CD4-positive, alpha-beta T cell treated with Interleukin-15 for 4 hours (primary cell): ENCODE measurements around the gene S100Z.
"Not testable (repeated sequence)": the region's sequence is repeated elsewhere in the genome, so short reads cannot be mapped to it uniquely, and the experiment has no call there.

Experiments
- DNase-seq: peaks from one replicate; pipeline ENCODE4 v3.0.0-alpha.2; 2020; ENCODE audit warnings: low spot score

S100Z gene

DNA sequence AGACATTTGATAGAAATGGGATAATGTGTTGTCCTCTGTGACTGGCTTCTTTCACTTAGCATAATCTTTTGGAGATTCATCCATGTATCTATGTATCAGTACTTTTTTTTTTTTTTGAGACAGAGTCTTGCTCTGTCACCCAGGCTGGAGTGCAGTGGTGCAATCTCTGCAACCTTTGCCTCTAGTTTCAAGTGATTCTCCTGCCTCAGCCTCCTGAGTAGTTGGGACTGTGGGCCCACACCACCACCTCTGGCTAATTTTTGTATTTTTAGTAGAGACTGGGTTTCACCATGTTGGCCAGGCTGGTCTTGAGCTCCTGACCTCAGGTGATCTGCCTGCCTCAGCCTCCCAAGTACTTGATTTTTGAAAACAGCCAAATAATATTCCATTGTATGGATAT lies 23.4 kb upstream of the S100Z start:
- not testable (repeated sequence) for DNase-seq

DNA sequence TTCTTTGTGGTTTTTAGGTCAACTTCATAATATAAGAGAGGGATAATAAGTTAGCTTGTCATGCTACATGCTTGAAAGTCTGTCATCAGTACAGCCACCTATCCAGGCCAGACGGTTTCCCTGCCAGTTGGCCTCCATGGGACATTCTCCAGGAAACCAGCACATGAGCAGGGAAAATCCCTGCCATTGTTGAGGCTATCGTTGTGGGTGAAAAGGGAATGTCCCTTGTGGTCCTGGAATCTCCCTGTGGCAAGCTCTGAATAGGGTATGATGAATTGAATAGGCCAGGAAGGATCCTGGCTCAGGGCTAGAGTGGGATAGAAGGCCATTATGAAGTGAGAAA lies 18.7 kb upstream of the S100Z start:
- no peak for DNase-seq

DNA sequence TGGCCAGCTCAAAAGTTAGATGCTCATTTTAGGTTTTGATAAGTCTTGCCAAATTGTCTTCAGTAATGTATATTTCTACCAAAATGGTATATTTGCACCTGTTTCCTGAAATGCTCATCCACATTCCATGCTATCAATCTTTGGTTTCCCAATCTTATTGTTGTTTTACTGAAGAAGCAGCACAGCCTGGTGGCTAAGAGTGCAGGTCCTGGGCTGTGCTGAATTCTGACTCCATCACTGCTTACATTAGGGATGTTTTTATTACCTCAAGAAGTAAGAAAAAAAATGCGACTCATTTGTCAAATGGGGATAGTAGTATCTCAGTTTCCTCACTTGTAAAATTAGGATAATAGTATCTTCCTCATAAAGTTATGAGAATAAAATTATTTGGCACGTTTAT lies 13.6 kb upstream of the S100Z start:
- no peak for DNase-seq

DNA sequence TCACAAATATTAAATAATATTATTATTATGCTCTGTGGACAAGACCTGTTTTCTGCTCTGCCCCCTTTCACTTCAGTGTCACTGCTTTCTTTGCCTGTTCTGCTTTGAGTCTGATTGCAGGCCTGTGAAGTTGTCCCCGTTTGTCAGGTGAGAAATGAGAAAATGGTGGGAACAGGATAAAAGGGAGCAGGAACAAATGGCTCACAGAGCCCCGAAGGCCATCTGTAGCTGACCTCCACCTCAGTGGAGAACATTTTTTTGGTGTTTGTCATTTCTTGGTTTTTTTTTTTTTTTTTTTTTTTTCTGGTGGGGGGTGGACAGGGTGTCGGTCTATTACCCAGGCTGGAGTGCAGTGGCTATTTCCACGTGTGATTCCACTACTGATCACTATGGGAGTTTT lies 13.2 kb upstream of the S100Z start:
- DNase-seq = no peak

DNA sequence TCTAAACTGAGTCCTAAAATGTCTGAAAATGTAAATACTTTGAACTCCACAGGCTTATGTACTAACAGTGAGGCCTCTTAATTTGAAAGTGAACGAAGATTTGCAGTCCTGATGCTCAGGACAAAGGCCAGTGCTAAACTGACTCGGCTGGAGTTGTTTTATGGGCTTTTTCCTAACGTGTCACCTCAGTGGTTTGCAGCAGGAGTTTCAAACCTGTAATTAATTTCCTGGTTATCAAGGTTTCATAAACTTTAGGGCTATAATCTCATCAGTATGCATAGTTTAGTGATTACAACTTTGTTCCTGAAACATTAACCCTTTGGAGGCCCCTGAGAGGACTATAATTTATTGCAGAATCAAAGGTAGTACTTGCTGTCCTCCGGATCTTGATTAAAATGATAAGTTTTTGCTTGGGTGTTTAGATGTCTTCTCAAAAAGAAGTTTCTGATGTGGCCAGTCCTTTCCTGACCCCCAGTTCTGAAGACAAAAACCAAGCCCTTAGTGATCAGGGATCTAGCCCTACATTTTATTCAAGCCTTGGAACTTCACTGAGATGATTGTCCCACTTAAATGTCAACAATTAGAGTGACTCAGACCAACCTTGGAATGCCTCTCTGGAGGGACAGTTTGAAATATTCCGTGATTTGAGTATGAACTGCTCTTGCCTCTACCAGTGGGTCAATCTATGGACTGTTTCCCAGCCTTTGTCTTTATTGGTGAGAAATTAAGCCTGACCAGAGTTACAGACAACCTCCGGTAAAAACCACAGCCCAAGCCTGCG lies 11.1 kb upstream of the S100Z start:
- no peak for DNase-seq

DNA sequence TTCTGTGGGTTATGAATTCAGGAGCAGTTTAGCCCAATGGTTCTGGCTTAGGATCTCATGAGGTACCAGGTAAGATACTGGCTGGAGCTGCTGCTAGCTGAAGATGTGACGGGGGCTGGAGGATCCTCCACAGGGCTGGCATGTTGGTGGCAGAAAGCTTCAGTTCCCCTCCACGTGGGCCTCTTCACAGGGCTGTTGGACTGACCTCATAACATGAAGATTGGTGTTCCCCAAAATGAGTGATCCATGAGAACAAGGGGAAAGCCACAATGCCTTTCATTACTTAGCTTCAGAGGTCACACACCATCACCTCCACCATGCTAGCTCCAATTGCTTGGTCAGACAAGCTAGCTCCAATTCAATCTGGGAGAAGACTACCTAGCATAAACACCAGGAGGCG lies 8.5 kb upstream of the S100Z start:
- no peak for DNase-seq

DNA sequence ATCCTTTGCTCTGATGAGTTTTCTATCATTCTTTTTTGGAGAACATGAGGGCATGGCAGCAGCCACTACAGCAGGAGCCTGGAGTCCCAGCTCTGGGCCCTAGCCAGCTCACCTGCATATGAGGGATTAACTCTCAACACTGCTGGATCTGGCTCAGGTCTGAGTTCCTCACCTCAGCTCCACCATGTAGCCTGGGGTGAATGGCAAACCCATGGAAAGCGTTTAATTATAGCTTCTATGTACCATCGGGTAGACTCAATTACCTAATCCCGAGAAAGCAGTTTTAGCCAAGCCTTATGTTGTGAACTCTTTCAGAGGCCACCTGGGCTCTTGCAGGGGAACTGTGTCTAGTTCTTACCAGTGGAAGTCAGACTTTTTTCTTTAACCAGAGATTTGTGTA lies 3.9 kb upstream of the S100Z start:
- DNase-seq = no peak

DNA sequence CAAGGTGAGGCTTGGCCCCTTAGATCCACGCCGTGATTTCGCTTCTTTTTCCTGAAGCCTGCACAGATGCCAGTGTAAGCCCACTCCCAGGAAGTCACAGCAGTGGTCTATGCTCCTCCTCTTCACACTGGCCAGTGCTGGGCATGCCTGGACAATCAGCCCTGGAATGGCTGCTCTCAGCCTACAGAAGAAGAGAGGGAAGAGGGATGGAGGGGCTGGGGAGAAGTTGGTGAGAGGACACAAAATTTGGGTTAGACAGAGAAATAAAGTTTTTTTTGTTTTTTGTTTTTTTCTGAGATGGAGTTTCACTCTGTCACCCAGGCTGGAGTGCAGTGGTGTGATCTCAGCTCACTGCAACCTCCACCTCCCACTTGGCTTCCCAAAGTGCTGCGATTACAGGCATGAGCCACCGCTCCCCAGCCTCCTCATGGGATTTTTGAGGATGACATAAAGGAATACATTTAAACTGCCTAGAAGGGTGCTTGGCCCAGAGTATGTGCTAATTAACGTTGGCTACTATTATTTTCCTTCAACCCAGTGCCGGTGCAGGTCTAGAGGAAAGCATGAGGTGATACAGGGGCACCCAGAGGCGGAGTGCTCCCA lies 830 bp downstream of the S100Z start:
- DNase-seq = no peak

DNA sequence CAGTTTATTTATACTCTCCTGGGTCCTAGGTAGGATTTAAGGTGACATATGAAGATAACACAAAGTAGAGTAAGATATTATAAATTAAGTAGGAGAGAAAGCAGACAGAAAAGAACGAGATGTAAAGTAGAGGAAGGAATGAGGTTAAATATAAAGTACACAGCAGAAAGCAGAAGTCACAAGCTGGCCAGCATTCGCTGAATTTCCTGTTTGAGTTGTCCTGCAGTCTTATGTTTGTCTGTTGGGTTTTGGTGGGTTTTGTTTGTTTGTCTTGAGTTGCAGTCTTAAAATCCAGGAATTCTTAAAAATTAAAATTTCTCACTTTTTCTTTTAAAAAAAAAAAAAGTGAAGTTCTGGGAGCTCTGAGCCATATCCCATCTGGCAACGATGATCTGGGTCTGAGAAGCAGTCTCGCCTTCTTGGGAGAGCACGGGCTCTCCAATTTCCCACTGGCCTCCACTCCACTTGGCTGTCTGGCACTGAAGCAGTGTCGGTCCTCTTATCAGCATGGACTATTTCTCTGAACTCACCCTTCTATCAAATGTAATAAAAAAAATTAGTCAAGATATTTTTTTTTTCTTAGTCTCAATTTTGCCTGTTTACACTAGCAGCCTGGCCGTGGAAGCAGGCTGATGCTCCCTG lies 2.0 kb downstream of the S100Z start:
- DNase-seq = no peak

DNA sequence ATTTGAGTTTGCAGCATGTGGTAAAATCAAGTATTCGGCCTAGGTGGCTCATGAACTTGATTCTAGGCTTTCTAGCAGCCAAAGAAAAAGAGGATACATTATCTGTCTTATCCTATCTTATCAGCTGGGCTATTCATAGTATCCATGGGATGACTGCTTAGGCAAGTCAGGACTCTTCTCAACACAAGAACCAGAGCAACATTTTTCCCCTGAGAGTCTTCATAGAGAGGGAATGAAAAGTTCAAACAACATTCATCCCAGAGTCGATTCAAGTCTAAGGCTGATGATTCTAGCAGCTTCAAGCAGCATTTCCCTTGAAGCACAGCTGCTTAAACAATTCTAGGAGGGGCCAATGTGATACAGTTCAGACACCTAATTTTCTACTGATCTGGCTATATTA lies 3.0 kb downstream of the S100Z start:
- no peak for DNase-seq

DNA sequence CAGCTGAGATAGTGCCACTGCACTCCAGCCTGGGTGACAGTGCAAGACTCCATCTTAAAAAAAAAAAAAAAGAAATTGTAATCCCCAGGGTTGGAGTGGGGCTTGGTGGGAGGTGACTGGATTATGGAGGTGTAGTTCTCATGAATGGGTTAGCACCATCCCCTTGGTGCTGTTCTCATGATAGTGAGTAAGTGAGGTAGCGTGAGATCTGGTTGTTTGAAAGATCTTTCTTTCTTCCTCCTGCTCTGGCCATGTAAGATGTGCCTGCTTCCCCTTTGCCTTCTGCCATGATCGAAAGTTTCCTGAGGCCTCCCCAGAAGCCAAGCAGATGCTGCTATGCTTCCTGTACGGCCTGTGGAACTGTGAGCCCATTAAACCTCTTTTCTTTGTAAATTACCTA lies 3.9 kb downstream of the S100Z start:
- DNase-seq = not testable (repeated sequence)

DNA sequence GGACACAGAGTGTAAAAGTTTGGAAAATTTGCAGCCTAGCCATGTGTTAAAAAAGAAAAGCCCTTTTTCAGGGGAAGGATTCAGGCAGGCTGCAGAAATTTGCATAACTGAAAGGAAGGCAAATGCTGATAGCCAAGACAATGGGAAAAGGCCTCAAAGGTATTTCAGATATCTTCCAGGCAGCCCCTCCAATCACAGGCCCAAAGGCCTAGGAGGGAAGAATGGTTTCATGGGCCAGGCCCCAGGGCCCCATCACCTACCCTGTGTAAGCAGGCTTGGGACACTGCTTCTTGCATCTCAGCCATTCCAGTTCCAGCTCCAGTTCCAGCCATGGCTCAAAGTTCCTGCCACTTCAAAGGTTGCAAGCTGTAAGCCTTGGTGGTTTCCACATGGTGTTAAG lies 4.8 kb downstream of the S100Z start:
- no peak for DNase-seq

DNA sequence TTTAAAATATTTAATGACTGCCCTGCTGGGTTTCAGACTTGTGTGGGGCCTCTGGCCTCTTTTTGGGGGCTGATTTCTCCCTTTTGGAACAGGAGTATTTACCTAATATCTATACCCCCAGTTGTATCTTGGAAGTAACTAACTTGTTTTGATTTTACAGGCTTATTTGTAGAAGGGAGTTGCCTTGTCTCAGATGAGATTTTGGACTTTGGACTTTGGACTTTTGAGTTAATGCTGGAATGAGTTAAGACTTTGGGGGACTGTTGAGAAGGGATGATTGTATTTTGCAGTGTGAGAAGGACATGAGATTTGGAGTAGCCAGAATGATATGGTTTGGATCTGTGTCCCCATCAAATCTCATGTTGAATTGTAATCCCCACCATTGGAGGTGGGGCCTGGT lies 5.7 kb downstream of the S100Z start:
- not testable (repeated sequence) for DNase-seq

DNA sequence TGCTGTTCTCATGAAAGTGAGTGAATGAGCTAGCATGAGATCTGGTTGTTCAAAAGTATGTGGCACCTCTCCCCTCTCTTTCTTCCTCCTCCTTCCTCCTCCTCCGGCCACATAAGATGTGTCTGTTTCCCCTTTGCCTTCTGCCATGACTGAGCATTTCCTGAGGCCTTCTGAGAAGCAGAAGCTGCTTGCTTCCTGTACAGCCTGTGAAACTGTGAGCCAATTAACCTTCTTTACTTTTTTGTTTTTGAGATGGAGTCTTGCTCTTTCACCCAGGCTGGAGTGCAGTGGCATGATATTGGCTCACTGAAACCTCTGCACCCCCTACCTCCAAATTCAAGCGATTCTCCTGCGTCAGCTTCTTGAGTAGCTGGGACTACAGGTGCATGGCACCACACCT lies 6.1 kb downstream of the S100Z start:
- peak; percentile 68 for DNase-seq

DNA sequence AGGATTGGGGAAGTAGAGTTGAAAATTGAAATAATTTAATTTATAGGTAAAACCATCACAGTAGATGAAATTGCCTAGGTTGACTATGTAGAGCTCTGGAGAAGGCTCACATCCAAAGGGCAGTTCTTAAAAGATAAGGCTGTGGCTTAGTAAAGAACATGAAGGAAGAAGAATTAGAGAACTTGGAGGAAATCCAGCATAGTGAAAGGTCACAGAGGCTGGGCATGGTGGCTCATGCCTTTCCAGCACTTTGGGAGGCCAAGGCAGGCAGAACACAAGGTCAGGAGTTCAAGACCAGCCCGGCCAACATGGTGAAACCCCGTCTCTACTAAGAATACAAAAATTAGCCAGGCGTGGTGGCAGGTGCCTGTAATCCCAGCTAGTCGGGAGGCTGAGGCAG lies 7.0 kb downstream of the S100Z start:
- DNase-seq = not testable (repeated sequence)

DNA sequence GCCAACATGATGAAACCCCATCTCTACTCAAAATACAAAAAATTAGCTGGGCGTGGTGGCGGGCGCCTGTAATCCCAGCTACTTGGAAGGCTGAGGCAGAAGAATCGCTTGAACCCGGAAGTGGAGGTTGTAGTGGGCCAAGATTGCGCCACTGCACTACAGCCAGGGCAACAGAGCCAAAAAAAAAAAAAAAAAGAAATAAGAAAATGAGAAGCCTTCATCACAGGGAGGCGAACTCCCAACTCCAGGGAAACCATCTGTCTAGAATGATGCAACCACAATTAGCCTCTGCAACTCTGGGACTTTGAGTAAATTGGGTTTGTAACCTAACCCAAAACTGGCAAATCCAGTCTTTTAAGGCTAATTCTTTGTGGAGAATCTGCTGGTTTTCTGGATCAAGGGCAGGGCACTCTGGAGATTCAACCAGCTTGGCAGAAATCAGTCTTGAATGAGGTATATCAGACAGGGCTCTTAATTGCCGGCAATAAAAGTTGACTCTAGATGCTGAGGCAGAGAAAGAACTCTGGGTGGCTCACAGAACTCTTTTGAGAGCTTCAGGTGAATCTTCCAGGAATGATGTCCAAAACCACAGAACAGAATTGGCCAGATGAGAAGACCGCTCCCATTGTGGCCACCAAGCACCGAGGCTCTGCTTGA lies 9.9 kb downstream of the S100Z start:
- DNase-seq = no peak

DNA sequence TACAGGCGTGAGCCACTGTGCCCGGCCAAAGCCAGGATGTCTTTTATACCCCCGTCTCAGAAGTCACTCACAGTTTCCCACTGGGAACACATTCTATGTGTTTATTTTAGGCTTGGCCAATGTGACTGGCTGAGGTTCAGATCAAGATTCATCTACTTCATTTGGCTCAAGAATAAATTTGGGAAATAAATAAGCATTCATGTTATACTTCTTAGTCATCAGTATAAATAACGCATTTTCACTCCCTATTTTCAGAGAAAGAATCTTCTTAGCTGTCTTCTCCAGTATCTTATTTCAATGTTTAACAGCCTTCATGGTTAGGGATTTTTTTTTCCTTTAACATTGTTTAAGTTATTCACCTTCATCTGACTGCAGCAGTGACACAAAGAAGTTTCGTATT lies 11.8 kb downstream of the S100Z start:
- no peak for DNase-seq

DNA sequence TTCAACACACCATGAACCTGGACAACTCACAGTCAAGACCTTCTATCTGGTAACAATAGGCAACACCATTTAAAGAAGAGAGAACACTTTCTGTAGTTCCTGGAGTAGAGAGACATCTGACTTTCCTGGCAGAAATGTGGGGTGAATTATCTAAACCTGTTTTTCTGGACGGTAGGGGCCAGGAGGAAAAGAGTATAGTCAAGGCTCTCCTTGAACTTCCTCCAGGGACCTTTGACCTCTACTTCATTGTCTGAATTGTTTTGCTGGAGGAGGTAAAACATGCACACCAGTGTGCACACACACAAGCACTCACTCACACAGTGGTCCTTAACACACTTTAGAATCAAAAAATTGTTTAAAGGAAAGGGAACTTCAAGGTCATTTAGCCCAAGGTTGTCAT lies 13.2 kb downstream of the S100Z start:
- DNase-seq = no peak

DNA sequence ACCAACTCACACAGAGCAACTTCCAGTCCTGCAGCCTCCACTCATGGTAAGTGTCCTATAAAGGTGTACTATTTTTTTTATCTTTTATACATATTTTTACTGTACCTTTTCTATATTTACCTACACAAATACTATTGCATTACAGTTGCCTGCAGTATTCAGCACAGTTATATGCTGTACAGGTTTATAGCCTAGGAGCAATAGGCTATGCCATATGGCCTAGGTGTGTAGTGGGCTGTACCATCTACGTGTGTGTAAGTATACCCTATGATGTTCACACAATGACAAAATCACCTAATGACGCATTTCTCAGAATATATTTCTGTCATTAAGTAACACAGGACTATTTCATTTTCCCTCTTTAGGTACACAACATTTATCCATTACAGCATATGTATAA lies 16.7 kb downstream of the S100Z start:
- DNase-seq = no peak

DNA sequence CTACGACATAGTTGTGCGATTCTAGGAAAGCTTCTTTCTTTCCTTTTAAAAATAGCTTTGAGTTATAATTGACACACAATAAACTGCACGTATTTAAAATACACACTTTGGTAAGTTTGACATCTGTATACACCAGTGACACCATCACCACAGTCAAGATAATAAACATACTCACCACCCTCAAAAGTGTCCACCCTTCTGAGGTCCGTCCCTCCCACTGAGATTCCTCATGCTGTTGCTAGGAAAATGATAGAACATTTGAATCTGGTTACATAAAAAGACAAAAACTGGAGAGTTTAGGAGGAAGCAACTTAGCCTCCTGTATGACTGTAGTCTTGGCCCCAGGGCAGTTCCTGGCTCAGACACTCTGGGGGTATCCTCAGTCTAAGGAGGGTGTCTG lies 17.2 kb downstream of the S100Z start:
- no peak for DNase-seq

DNA sequence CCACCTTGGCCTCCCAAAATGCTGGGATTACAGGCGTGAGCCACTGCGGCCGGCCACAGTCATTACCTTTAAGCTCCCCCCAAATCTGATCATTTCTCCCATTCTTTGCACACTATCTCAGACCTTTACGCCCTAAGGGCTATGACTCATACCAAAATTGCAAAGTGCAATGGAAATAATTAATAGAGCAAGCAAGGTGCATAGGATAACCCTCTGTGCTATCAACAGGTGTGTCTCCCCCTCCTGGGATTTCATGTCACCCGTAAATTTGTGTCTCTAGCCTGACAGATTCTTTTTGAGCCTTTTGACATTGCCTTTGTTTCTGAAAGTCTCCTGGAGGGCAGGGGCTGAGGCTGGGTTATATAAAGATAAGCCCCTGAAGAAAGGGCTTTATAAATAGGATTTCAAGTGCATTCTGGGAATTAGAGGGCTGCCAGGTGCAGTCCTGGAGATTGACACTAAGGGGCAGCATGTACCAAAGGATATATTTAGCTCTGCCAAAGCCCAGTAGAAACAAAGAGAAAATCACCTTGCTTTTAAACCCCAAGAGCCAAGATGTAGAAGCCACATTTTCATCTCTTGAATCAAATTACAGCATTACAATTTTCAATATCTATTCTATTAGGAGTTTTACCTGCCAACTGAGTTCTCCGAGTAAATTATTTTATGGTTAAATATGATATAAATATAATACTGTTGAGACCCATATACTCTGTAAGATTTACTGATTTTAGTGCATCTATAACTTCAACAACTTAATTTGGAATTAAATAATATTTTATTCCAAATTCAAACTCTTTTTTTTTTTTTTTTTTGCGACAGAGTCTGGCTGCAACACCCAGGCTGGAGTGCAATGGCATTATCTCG lies 18.2 kb downstream of the S100Z start:
- peak; percentile 66 for DNase-seq

DNA sequence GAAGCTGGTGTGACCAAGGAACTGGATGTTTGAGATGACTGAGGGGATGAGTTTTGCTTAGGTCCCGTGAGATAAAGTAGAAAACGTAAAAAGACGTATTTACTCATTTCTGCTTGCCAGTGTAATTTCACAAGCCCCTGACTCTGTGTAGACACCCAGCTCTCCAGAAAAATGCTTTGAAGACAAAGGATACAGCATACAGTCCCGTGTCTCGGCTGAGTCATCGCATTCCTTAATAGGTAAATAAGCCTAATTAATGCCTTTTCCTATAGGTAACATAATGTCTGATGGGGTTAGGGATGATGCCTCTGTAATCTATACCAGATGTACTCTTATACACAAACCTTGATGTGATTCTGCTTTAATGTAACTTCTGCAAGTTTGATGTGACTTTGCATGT lies 20.2 kb downstream of the S100Z start:
- no peak for DNase-seq
